AG10803 (cell line): ENCODE results near the gene EBLN2.

Experiments used
- DNase-seq: peaks from one replicate; pipeline ENCODE4 v3.0.0; 2010; ENCODE audit warnings: low read depth
- H3K4me3 ChIP-seq: 2 replicates; pipeline ENCODE4 v1.5.1; 2011; ENCODE audit warnings: mild to moderate bottlenecking, low read length, control low read depth
- TF ChIP-seq, protein P1 (sequence below): conservative IDR thresholded peaks from 2 replicates; pipeline ENCODE4 v1.5.1; 2011; ENCODE audit warnings: mild to moderate bottlenecking, low read length, control low read depth, inconsistent platforms

The EBLN2 gene

GRCh38 chr3:73043414-73043813 is 18.0 kb upstream of the EBLN2 start:
- no peak overlapping the region for H3K4me3 ChIP-seq
- DNase-seq: no peak
- TF ChIP-seq, protein P1, sequence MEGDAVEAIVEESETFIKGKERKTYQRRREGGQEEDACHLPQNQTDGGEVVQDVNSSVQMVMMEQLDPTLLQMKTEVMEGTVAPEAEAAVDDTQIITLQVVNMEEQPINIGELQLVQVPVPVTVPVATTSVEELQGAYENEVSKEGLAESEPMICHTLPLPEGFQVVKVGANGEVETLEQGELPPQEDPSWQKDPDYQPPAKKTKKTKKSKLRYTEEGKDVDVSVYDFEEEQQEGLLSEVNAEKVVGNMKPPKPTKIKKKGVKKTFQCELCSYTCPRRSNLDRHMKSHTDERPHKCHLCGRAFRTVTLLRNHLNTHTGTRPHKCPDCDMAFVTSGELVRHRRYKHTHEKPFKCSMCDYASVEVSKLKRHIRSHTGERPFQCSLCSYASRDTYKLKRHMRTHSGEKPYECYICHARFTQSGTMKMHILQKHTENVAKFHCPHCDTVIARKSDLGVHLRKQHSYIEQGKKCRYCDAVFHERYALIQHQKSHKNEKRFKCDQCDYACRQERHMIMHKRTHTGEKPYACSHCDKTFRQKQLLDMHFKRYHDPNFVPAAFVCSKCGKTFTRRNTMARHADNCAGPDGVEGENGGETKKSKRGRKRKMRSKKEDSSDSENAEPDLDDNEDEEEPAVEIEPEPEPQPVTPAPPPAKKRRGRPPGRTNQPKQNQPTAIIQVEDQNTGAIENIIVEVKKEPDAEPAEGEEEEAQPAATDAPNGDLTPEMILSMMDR: no peak

GRCh38 chr3:73045391-73045790 is 16.1 kb upstream of the EBLN2 start:
- TF ChIP-seq, protein P1: no peak
- no peak overlapping the region for H3K4me3 ChIP-seq
- no peak for DNase-seq

- DNase-seq: no peak
- no peak overlapping the region for H3K4me3 ChIP-seq
- TF ChIP-seq, protein P1: no peak
Observed at GRCh38 chr3:73046195-73046594, 15.3 kb upstream of the EBLN2 start.

DNA sequence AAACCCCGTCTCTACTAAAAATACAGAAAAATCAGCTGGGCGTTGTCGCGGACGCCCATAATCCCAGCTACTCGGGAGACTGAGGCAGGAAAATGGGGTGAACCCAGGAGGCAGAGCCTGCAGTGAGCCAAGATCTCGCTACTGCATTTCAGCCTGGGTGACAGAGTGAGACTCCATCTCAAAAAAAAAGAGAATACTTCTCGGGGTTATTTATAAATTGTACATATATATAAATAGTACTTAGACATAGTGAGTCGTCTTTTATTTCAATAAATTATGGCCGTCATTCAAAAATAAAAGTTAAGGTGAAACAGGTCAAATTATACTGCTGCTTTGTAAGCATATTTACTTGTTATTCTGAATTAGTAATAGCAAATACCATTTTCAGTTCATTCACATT is 12.1 kb upstream of the EBLN2 start:
- H3K4me3 ChIP-seq: no peak overlapping the region
- TF ChIP-seq, protein P1: no peak
- no peak for DNase-seq

GRCh38 chr3:73052857-73053256 is 8.6 kb upstream of the EBLN2 start:
- H3K4me3 ChIP-seq: no peak overlapping the region
- TF ChIP-seq, protein P1: no peak
- no peak for DNase-seq

GRCh38 chr3:73055583-73055982 is 5.9 kb upstream of the EBLN2 start:
- no peak overlapping the region for H3K4me3 ChIP-seq
- DNase-seq: no peak
- TF ChIP-seq, protein P1: no peak

- H3K4me3 ChIP-seq: no peak overlapping the region
- TF ChIP-seq, protein P1: peak; percentile 61
- peak; percentile 65 for DNase-seq
Observed at GRCh38 chr3:73056014-73056844, 5.2 kb upstream of the EBLN2 start.
